ENCODE data around the gene CCND2. TPM values are rescaled to one million over a fixed set of nuclear protein-coding genes. Genes with fewer than 3 reads are reported as not detected.
A peak's percentile ranks its signal among the peaks of the same experiment; 100 is the strongest.

The CCND2 gene
- total RNA-seq, 1 donor from 2014 or later = 88.1 TPM

DNA sequence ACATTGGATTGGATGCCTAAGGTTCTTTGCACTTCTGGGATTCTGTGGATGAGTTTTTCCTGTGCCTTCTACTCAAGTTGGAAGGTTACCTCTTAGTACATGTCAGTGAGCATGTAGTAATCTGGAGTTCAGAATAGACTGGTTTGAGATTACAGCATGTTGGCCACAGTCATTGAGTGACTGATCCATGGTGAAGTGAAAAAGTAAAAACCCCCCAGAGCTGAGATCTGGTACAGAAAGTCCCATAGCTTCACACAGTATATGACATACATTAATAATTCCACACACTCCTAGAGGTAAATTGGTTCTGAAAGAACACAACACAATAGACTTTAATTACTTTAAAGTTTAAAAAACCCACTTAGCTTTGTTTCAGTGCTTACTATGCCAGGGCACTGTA is 11.9 kb upstream of the CCND2 start:
- TF ChIP-seq, protein P1, sequence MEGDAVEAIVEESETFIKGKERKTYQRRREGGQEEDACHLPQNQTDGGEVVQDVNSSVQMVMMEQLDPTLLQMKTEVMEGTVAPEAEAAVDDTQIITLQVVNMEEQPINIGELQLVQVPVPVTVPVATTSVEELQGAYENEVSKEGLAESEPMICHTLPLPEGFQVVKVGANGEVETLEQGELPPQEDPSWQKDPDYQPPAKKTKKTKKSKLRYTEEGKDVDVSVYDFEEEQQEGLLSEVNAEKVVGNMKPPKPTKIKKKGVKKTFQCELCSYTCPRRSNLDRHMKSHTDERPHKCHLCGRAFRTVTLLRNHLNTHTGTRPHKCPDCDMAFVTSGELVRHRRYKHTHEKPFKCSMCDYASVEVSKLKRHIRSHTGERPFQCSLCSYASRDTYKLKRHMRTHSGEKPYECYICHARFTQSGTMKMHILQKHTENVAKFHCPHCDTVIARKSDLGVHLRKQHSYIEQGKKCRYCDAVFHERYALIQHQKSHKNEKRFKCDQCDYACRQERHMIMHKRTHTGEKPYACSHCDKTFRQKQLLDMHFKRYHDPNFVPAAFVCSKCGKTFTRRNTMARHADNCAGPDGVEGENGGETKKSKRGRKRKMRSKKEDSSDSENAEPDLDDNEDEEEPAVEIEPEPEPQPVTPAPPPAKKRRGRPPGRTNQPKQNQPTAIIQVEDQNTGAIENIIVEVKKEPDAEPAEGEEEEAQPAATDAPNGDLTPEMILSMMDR (IDR thresholded peaks at IDR 0.05; ENCODE audit: unreplicated experiment) = no peak
- Mint-ChIP-seq H3K36me3 (ENCODE audit: low read depth, unreplicated experiment) (no peaks in the 10 kb centered on the region), H3K27ac (ENCODE audit: unreplicated experiment) (no peak overlapping the region), H3K27me3 (ENCODE audit: unreplicated experiment) (no peaks in the 10 kb centered on the region), H3K4me1 (ENCODE audit: unreplicated experiment) (peaks cover 5% of the 10 kb centered on the region), H3K4me3 (ENCODE audit: unreplicated experiment) (no peak overlapping the region), H3K9me3 (ENCODE audit: unreplicated experiment) (no peaks in the 10 kb centered on the region)
- DNase-seq (ENCODE audit: low spot score) = no peak

DNA sequence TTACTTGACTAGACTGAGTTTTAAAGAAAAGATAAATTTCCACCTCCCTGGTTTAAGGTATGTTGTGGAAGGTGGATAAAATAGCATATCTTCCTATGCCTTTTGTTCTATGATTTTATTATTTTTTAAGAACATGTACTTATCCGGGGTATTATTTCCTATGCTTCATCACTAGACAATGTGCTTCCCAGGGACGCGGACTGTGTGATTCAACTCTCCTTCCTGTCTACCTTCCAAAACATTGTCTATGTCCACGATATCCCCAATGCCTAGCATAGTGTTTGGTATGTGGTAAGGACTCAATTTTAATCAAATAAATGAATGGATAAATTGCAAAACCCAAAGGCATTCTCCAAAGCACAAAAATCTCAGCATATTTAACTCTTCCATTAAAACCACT is 8.3 kb upstream of the CCND2 start:
- Mint-ChIP-seq H3K27me3 (ENCODE audit: unreplicated experiment) (peaks cover 10% of the 10 kb centered on the region), H3K9me3 (ENCODE audit: unreplicated experiment) (no peaks in the 10 kb centered on the region), H3K27ac (ENCODE audit: unreplicated experiment) (no peak overlapping the region), H3K4me1 (ENCODE audit: unreplicated experiment) (peaks cover 12% of the 10 kb centered on the region), H3K4me3 (ENCODE audit: unreplicated experiment) (no peak overlapping the region), H3K36me3 (ENCODE audit: low read depth, unreplicated experiment) (no peaks in the 10 kb centered on the region)
- DNase-seq (ENCODE audit: low spot score) = no peak
- TF ChIP-seq, protein P1 (IDR thresholded peaks at IDR 0.05; ENCODE audit: unreplicated experiment) = no peak

DNA sequence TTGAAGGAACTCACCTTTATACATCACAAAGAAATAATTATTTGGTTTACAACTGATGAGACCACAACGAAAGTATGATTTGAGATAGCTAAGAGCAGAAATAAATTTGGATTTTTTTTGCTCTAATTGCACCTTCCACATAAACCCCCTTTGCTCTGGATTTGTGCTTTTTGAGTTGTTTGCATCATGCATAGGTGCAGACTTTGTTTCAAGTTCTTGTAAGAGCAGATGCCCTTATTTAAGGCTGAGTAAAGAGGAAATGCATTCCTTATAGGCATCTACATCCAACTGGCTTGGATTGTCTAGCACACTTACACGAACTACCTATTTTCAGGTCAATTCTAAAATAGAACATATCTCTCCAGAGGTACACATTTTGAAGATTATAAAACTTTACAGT is 6.6 kb upstream of the CCND2 start:
- peaks cover 15% of the 10 kb centered on the region for H3K4me1 Mint-ChIP-seq (ENCODE audit: unreplicated experiment)
- H3K4me3 Mint-ChIP-seq (ENCODE audit: unreplicated experiment) = no peak overlapping the region
- no peak for DNase-seq (ENCODE audit: low spot score)
- no peaks in the 10 kb centered on the region for H3K36me3 Mint-ChIP-seq (ENCODE audit: low read depth, unreplicated experiment)
- H3K27me3 Mint-ChIP-seq (ENCODE audit: unreplicated experiment) = peaks cover 11% of the 10 kb centered on the region
- TF ChIP-seq, protein P1 (IDR thresholded peaks at IDR 0.05; ENCODE audit: unreplicated experiment) = no peak
- no peak overlapping the region for H3K27ac Mint-ChIP-seq (ENCODE audit: unreplicated experiment)
- no peaks in the 10 kb centered on the region for H3K9me3 Mint-ChIP-seq (ENCODE audit: unreplicated experiment)

DNA sequence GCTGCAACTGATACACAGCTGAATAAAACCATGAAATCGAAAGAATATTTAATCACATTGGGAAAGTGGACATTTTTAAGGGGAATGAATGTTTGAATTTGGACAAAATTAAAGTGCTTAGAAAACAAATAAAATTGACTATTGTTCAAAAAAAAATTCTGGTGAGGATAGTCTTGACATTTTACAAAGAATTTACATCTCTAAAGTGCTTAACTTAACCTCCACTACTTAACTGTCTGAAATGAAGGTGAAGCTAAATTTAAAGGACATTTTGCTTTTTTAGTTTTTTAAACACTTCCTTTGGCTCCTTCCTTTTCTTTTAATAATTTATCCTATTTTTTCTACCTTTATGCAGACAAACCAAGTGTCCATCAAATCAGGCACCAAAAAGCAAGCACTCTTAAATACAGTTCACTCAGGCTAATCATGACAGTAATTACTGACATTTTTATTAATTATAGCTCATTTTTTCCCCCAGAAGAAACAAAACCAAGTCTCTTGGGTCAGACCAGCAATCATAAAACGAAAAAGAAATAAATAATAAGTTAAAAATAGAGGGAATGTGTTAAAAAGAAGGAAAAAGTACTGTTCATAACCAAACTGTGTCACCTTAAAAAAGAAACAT is 5.7 kb upstream of the CCND2 start:
- TF ChIP-seq, protein P1 (IDR thresholded peaks at IDR 0.05; ENCODE audit: unreplicated experiment) = no peak
- Mint-ChIP-seq H3K9me3 (ENCODE audit: unreplicated experiment) (no peaks in the 10 kb centered on the region), H3K4me1 (ENCODE audit: unreplicated experiment) (peaks cover 15% of the 10 kb centered on the region), H3K27me3 (ENCODE audit: unreplicated experiment) (peaks cover 13% of the 10 kb centered on the region), H3K27ac (ENCODE audit: unreplicated experiment) (no peak overlapping the region), H3K36me3 (ENCODE audit: low read depth, unreplicated experiment) (no peaks in the 10 kb centered on the region), H3K4me3 (ENCODE audit: unreplicated experiment) (no peak overlapping the region)
- no peak for DNase-seq (ENCODE audit: low spot score)

DNA sequence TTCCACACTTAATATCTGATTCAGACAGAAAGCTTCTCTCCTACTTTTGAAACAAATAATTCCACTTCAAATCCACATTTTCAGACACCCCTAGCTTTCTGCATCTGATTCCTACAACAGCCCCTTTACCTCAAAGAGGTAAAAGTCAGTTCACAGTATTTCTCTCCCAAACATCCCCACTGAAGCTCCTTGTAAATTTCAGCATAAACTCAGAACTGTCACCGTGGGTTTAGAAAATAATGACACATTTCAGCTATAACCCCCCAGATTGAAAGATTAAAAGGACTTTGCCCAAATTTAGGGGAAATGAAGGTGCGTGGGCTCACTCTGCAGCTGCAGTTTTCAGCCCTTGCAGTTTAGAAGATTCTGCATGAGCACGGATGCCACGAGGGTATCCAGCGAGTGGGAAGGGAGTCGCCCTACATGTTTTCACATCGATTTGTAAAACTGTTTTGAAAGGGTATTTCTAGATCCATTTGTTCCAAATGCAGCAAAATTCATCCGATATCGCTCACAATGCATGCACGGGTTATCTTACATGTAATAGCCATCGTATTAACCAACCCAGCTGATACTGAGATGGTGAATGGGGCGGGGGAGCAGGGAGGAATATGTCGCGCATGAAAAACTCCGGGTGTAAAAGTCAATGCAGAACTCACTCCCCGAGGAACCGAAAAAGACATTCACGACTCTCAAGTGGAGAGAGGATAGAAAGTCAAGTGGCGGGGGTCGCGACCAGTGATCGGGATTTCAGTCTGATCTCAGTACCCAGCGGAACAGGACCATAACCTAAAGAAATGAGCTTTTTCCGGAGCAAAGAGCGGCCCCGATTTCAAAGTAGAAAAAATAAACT is 5.0 kb upstream of the CCND2 start:
- Mint-ChIP-seq H3K27ac (ENCODE audit: unreplicated experiment) (peak overlapping the region; percentile 88), H3K4me1 (ENCODE audit: unreplicated experiment) (peaks cover 19% of the 10 kb centered on the region), H3K4me3 (ENCODE audit: unreplicated experiment) (peak overlapping the region; percentile 96), H3K27me3 (ENCODE audit: unreplicated experiment) (peaks cover 16% of the 10 kb centered on the region), H3K9me3 (ENCODE audit: unreplicated experiment) (no peaks in the 10 kb centered on the region), H3K36me3 (ENCODE audit: low read depth, unreplicated experiment) (no peaks in the 10 kb centered on the region)
- DNase-seq (ENCODE audit: low spot score) = peak; percentile 13
- TF ChIP-seq, protein P1 (IDR thresholded peaks at IDR 0.05; ENCODE audit: unreplicated experiment) = no peak

Data from endothelial cell (in vitro differentiated cells).